Activated T-helper 17 cell treated with anti-CD3 and anti-CD28 coated beads, Interleukin-2, amount 50 U/mL, for 72 hours (primary cell): ENCODE measurements around the gene HDAC4. TPM values are rescaled to one million over a fixed set of nuclear protein-coding genes. Genes with fewer than 3 reads are reported as not detected.

Experiments
- ATAC-seq: fragments of 150-1000 bp; cut with Tn5 transposase; replicated peaks from 2 replicates; pipeline ENCODE4 v1.10.0; 2021; ENCODE audit warnings: mild to moderate bottlenecking, moderate library complexity
- H3K27ac Mint-ChIP-seq: one replicate; pipeline ENCODE4 v1.8.0; 2022; ENCODE audit warnings: mixed read lengths
- H3K27me3 Mint-ChIP-seq: one replicate; pipeline ENCODE4 v1.8.0; 2022; ENCODE audit warnings: mixed read lengths
- H3K36me3 Mint-ChIP-seq: one replicate; pipeline ENCODE4 v1.8.0; 2022; ENCODE audit warnings: low read depth, mild to moderate bottlenecking, mixed read lengths
- H3K4me1 Mint-ChIP-seq: one replicate; pipeline ENCODE4 v1.8.0; 2022; ENCODE audit warnings: mixed read lengths
- H3K4me3 Mint-ChIP-seq: one replicate; pipeline ENCODE4 v1.8.0; 2022; ENCODE audit warnings: mild to moderate bottlenecking, mixed read lengths
- H3K9me3 Mint-ChIP-seq: one replicate; pipeline ENCODE4 v1.8.0; 2022; ENCODE audit warnings: mixed read lengths
- total RNA-seq, 2 donors: library from RNA; stranded (reverse); gene quantifications; one replicate each; pipeline ENCODE4 v1.2.3, GENCODE V29; 2022

The HDAC4 gene
- total RNA-seq, 2 donors from 2014 or later: 34.3 to 52.9 TPM

GRCh38 chr2:239269173-239269885 lies 131.5 kb downstream of the HDAC4 start:
- Mint-ChIP-seq H3K36me3 (peaks cover 19% of the 10 kb centered on the region), H3K27me3 (no peaks in the 10 kb centered on the region), H3K9me3 (no peaks in the 10 kb centered on the region), H3K4me3 (peak overlapping the region; percentile 98), H3K4me1 (peaks cover 61% of the 10 kb centered on the region), H3K27ac (peak overlapping the region; percentile 96)
- no peak for ATAC-seq

GRCh38 chr2:239268549-239268948 lies 132.3 kb downstream of the HDAC4 start:
- peak overlapping the region; percentile 98 for H3K4me3 Mint-ChIP-seq
- H3K9me3 Mint-ChIP-seq: no peaks in the 10 kb centered on the region
- H3K27ac Mint-ChIP-seq: peak overlapping the region; percentile 96
- ATAC-seq: no peak
- H3K27me3 Mint-ChIP-seq: no peaks in the 10 kb centered on the region
- peaks cover 19% of the 10 kb centered on the region for H3K36me3 Mint-ChIP-seq
- peaks cover 56% of the 10 kb centered on the region for H3K4me1 Mint-ChIP-seq

GRCh38 chr2:239268082-239268481 lies 132.7 kb downstream of the HDAC4 start:
- ATAC-seq: no peak
- Mint-ChIP-seq H3K4me1 (peaks cover 55% of the 10 kb centered on the region), H3K27me3 (no peaks in the 10 kb centered on the region), H3K9me3 (no peaks in the 10 kb centered on the region), H3K27ac (peak overlapping the region; percentile 96), H3K36me3 (peaks cover 19% of the 10 kb centered on the region), H3K4me3 (peak overlapping the region; percentile 98)

- H3K27ac Mint-ChIP-seq: peak overlapping the region; percentile 96
- H3K36me3 Mint-ChIP-seq: peaks cover 13% of the 10 kb centered on the region
- peak overlapping the region; percentile 98 for H3K4me3 Mint-ChIP-seq
- ATAC-seq: peak; percentile 83
- H3K27me3 Mint-ChIP-seq: no peaks in the 10 kb centered on the region
- no peaks in the 10 kb centered on the region for H3K9me3 Mint-ChIP-seq
- H3K4me1 Mint-ChIP-seq: peaks cover 51% of the 10 kb centered on the region
Measured at GRCh38 chr2:239267288-239267951, 133.4 kb downstream of the HDAC4 start.

- Mint-ChIP-seq H3K9me3 (no peaks in the 10 kb centered on the region), H3K4me1 (peaks cover 51% of the 10 kb centered on the region), H3K27me3 (no peaks in the 10 kb centered on the region), H3K4me3 (peak overlapping the region; percentile 98), H3K27ac (peak overlapping the region; percentile 96), H3K36me3 (peaks cover 13% of the 10 kb centered on the region)
- peak; percentile 15 for ATAC-seq
Measured at GRCh38 chr2:239266779-239267287, 134.0 kb downstream of the HDAC4 start.

- Mint-ChIP-seq H3K27ac (peak overlapping the region; percentile 96), H3K4me1 (peaks cover 51% of the 10 kb centered on the region), H3K4me3 (peak overlapping the region; percentile 98), H3K27me3 (no peaks in the 10 kb centered on the region), H3K36me3 (peaks cover 13% of the 10 kb centered on the region), H3K9me3 (no peaks in the 10 kb centered on the region)
- no peak for ATAC-seq
Measured at GRCh38 chr2:239266434-239266766, 134.4 kb downstream of the HDAC4 start.

- H3K4me1 Mint-ChIP-seq: peaks cover 51% of the 10 kb centered on the region
- H3K27ac Mint-ChIP-seq: peak overlapping the region; percentile 96
- H3K9me3 Mint-ChIP-seq: no peaks in the 10 kb centered on the region
- H3K27me3 Mint-ChIP-seq: no peaks in the 10 kb centered on the region
- peaks cover 13% of the 10 kb centered on the region for H3K36me3 Mint-ChIP-seq
- ATAC-seq: no peak
- H3K4me3 Mint-ChIP-seq: peak overlapping the region; percentile 98
Measured at GRCh38 chr2:239265681-239266433, 135.0 kb downstream of the HDAC4 start.

- Mint-ChIP-seq H3K9me3 (no peaks in the 10 kb centered on the region), H3K27me3 (no peaks in the 10 kb centered on the region), H3K27ac (peak overlapping the region; percentile 90), H3K36me3 (peaks cover 13% of the 10 kb centered on the region), H3K4me3 (peak overlapping the region; percentile 98), H3K4me1 (peaks cover 58% of the 10 kb centered on the region)
- peak; percentile 79 for ATAC-seq
Measured at GRCh38 chr2:239264838-239265651, 135.8 kb downstream of the HDAC4 start.

- Mint-ChIP-seq H3K4me1 (peaks cover 60% of the 10 kb centered on the region), H3K27me3 (no peaks in the 10 kb centered on the region), H3K27ac (peak overlapping the region; percentile 28), H3K9me3 (no peaks in the 10 kb centered on the region), H3K36me3 (peaks cover 13% of the 10 kb centered on the region), H3K4me3 (peak overlapping the region; percentile 98)
- ATAC-seq: peak; percentile 8
Measured at GRCh38 chr2:239264492-239264837, 136.4 kb downstream of the HDAC4 start.

GRCh38 chr2:239263669-239264491 lies 136.9 kb downstream of the HDAC4 start:
- Mint-ChIP-seq H3K4me1 (peaks cover 60% of the 10 kb centered on the region), H3K4me3 (peak overlapping the region; percentile 98), H3K27ac (peak overlapping the region; percentile 28), H3K36me3 (peaks cover 7% of the 10 kb centered on the region), H3K27me3 (no peaks in the 10 kb centered on the region), H3K9me3 (no peaks in the 10 kb centered on the region)
- ATAC-seq: no peak

GRCh38 chr2:239263231-239263630 lies 137.6 kb downstream of the HDAC4 start:
- Mint-ChIP-seq H3K9me3 (no peaks in the 10 kb centered on the region), H3K4me3 (peak overlapping the region; percentile 98), H3K4me1 (peaks cover 60% of the 10 kb centered on the region), H3K36me3 (peaks cover 7% of the 10 kb centered on the region), H3K27me3 (no peaks in the 10 kb centered on the region), H3K27ac (no peak overlapping the region)
- ATAC-seq: no peak

GRCh38 chr2:239262484-239263230 lies 138.2 kb downstream of the HDAC4 start:
- ATAC-seq: no peak
- Mint-ChIP-seq H3K27ac (no peak overlapping the region), H3K4me3 (peak overlapping the region; percentile 7), H3K36me3 (peaks cover 7% of the 10 kb centered on the region), H3K9me3 (peaks cover 1% of the 10 kb centered on the region), H3K4me1 (peaks cover 62% of the 10 kb centered on the region), H3K27me3 (no peaks in the 10 kb centered on the region)
